ENCODE results near the gene S100A9.

Gene S100A9

GRCh38 chr1:153342178-153342577 is 15.5 kb upstream of the S100A9 start:
- in situ Hi-C loops (cut with HindIII; ENCODE audit: low pct_ligation_motif_present, low sequenced_read_pairs), result no loop called here
- no peak for DNase-seq
- no peak for TF ChIP-seq CTCF (IDR thresholded peaks at IDR 0.05; ENCODE audit: low read depth, low read length, missing control alignments)
- H3K27ac ChIP-seq, result no peak overlapping the region
- no peaks in the 10 kb centered on the region for H3K36me3 ChIP-seq (replicated peaks)
- no peak overlapping the region for H3K4me3 ChIP-seq (ENCODE audit: low read depth, low read length)
- no peaks in the 10 kb centered on the region for H3K27me3 ChIP-seq (replicated peaks)

GRCh38 chr1:153343040-153343681 is 14.5 kb upstream of the S100A9 start:
- TF ChIP-seq CTCF (IDR thresholded peaks at IDR 0.05; ENCODE audit: low read depth, low read length, missing control alignments), result no peak
- Histone ChIP-seq H3K27ac (no peak overlapping the region), H3K27me3 (replicated peaks) (no peaks in the 10 kb centered on the region), H3K36me3 (replicated peaks) (no peaks in the 10 kb centered on the region), H3K4me3 (ENCODE audit: low read depth, low read length) (no peak overlapping the region)
- DNase-seq, result no peak
- in situ Hi-C loops (cut with HindIII; ENCODE audit: low pct_ligation_motif_present, low sequenced_read_pairs), result no loop called here

- TF ChIP-seq CTCF (IDR thresholded peaks at IDR 0.05; ENCODE audit: low read depth, low read length, missing control alignments), result no peak
- no peak for DNase-seq
- in situ Hi-C loops (cut with HindIII; ENCODE audit: low pct_ligation_motif_present, low sequenced_read_pairs), result no loop called here
- Histone ChIP-seq H3K27ac (no peak overlapping the region), H3K27me3 (replicated peaks) (no peaks in the 10 kb centered on the region), H3K36me3 (replicated peaks) (no peaks in the 10 kb centered on the region), H3K4me3 (ENCODE audit: low read depth, low read length) (no peak overlapping the region)
Observed at GRCh38 chr1:153343811-153344717, 13.6 kb upstream of the S100A9 start.

- H3K4me3 ChIP-seq (ENCODE audit: low read depth, low read length), result no peak overlapping the region
- no peak for DNase-seq
- no peaks in the 10 kb centered on the region for H3K36me3 ChIP-seq (replicated peaks)
- TF ChIP-seq CTCF (IDR thresholded peaks at IDR 0.05; ENCODE audit: low read depth, low read length, missing control alignments), result no peak
- H3K27me3 ChIP-seq (replicated peaks), result no peaks in the 10 kb centered on the region
- H3K27ac ChIP-seq, result no peak overlapping the region
- in situ Hi-C loops (cut with HindIII; ENCODE audit: low pct_ligation_motif_present, low sequenced_read_pairs), result no loop called here
Observed at GRCh38 chr1:153344718-153345025, 13.0 kb upstream of the S100A9 start.

- no peak for TF ChIP-seq CTCF (IDR thresholded peaks at IDR 0.05; ENCODE audit: low read depth, low read length, missing control alignments)
- no peak for DNase-seq
- in situ Hi-C loops (cut with HindIII; ENCODE audit: low pct_ligation_motif_present, low sequenced_read_pairs), result no loop called here
- H3K36me3 ChIP-seq (replicated peaks), result no peaks in the 10 kb centered on the region
- no peaks in the 10 kb centered on the region for H3K27me3 ChIP-seq (replicated peaks)
- no peak overlapping the region for H3K4me3 ChIP-seq (ENCODE audit: low read depth, low read length)
- no peak overlapping the region for H3K27ac ChIP-seq
Observed at GRCh38 chr1:153345187-153346076, 12.2 kb upstream of the S100A9 start.

Data from brain microvascular endothelial cell (primary cell).